Loucy (cell line): ENCODE measurements around the gene CD226.

ENCODE experiments used
- EZH2phosphoT487 ChIP-seq: fragments of 200-600 bp; IDR thresholded peaks from 2 replicates; pipeline ENCODE4 v1.6.1; 2018; ENCODE audit warnings: antibody characterized with exemption, mild to moderate bottlenecking, moderate library complexity, borderline replicate concordance
- TF ChIP-seq, protein P1 (sequence below): fragments of 200-600 bp; sonication (generic); conservative IDR thresholded peaks from 2 replicates; pipeline ENCODE4 v1.5.1; 2014; ENCODE audit warnings: mild to moderate bottlenecking, antibody characterized with exemption, low read length

DNA sequence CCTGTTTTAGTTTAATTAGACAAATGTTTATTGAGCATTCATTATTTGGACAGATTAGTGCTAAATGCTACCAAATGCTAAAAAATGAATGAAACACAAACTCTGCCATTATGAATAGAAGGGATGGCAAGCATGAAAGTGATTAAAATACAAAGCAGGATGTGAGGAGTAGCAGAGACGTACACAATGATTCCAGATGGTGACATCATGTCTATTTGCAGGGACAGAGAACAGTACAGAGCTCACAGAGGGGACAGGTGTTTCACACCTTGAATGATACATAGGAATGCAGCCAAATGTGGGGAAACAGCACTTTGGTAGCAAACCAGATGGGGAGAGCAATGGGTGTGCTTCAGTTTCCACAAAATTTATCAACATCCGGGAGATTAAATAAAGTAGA lies 76.3 kb downstream of the CD226 start:
- TF ChIP-seq, protein P1, sequence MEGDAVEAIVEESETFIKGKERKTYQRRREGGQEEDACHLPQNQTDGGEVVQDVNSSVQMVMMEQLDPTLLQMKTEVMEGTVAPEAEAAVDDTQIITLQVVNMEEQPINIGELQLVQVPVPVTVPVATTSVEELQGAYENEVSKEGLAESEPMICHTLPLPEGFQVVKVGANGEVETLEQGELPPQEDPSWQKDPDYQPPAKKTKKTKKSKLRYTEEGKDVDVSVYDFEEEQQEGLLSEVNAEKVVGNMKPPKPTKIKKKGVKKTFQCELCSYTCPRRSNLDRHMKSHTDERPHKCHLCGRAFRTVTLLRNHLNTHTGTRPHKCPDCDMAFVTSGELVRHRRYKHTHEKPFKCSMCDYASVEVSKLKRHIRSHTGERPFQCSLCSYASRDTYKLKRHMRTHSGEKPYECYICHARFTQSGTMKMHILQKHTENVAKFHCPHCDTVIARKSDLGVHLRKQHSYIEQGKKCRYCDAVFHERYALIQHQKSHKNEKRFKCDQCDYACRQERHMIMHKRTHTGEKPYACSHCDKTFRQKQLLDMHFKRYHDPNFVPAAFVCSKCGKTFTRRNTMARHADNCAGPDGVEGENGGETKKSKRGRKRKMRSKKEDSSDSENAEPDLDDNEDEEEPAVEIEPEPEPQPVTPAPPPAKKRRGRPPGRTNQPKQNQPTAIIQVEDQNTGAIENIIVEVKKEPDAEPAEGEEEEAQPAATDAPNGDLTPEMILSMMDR: no peak
- no peak for TF ChIP-seq EZH2phosphoT487
